ENCODE measurements around the gene PRPF6.
A peak's percentile ranks its signal among the peaks of the same experiment; 100 is the strongest.

Gene PRPF6

GRCh38 chr20:64051033-64051452 lies 70.1 kb downstream of the PRPF6 start:
- DNase-seq: no peak

- DNase-seq: no peak
Observed at GRCh38 chr20:64051561-64052325, 70.8 kb downstream of the PRPF6 start.

- DNase-seq: no peak
Observed at GRCh38 chr20:64052326-64052722, 71.4 kb downstream of the PRPF6 start.

GRCh38 chr20:64052987-64053840 lies 72.3 kb downstream of the PRPF6 start:
- DNase-seq: no peak

- DNase-seq: no peak
Observed at GRCh38 chr20:64053841-64054661, 73.1 kb downstream of the PRPF6 start.

- no peak for DNase-seq
Observed at GRCh38 chr20:64055396-64055892, 74.5 kb downstream of the PRPF6 start.

- DNase-seq: no peak
Observed at GRCh38 chr20:64055893-64056638, 75.1 kb downstream of the PRPF6 start.

- DNase-seq: no peak
Observed at GRCh38 chr20:64056639-64056888, 75.6 kb downstream of the PRPF6 start.

GRCh38 chr20:64056889-64057627 lies 76.1 kb downstream of the PRPF6 start:
- no peak for DNase-seq

GRCh38 chr20:64057628-64058498 lies 76.9 kb downstream of the PRPF6 start:
- no peak for DNase-seq

GRCh38 chr20:64058536-64058935 lies 77.6 kb downstream of the PRPF6 start:
- no peak for DNase-seq

- DNase-seq: no peak
Observed at GRCh38 chr20:64062276-64062595, 81.3 kb downstream of the PRPF6 start.

GRCh38 chr20:64062596-64063388 lies 81.9 kb downstream of the PRPF6 start, which contains the start of gene TCEA2:
Gene TCEA2, plus strand, starts transcription at chr20:64063198. Its CDS starts 115 bp downstream, at chr20:64063313.
- peak; percentile 98 for DNase-seq

- DNase-seq: no peak
Observed at GRCh38 chr20:64063389-64064144, 82.6 kb downstream of the PRPF6 start.

GRCh38 chr20:64064145-64064698 lies 83.3 kb downstream of the PRPF6 start:
- no peak for DNase-seq

GRCh38 chr20:64065062-64065973 lies 84.4 kb downstream of the PRPF6 start:
- DNase-seq: no peak

- no peak for DNase-seq
Observed at GRCh38 chr20:64065974-64066343, 85.0 kb downstream of the PRPF6 start.
